ENCODE results near the gene FAM180A.

FAM180A gene

GRCh38 chr7:135757719-135758411 lies 9.3 kb upstream of the FAM180A start:
- TF ChIP-seq CTCF (IDR thresholded peaks at IDR 0.05; ENCODE audit: low read depth, low read length) = no peak
- DNase-seq (ENCODE audit: low read depth in 2 of 2) = peak; percentile 80 to 94

GRCh38 chr7:135756191-135756590 lies 7.6 kb upstream of the FAM180A start:
- H3K4me3 ChIP-seq (replicated peaks in 1 of 2; ENCODE audit: low read depth in 2 of 2, low read length in 2 of 2) = no peak overlapping the region
- TF ChIP-seq CTCF (IDR thresholded peaks at IDR 0.05; ENCODE audit: low read depth, low read length) = no peak
- no peak for DNase-seq (ENCODE audit: low read depth in 2 of 2)

More at GRCh38 chr7:135757719-135758411, 9.3 kb upstream of the FAM180A start:
- H3K4me3 ChIP-seq (replicated peaks in 1 of 2; ENCODE audit: low read depth in 2 of 2, low read length in 2 of 2) = peak overlapping the region; percentile 3 to 33

- DNase-seq (ENCODE audit: low read depth in 2 of 2) = no peak
- H3K4me3 ChIP-seq (replicated peaks in 1 of 2; ENCODE audit: low read depth in 2 of 2, low read length in 2 of 2) = no peak overlapping the region
- TF ChIP-seq CTCF (IDR thresholded peaks at IDR 0.05; ENCODE audit: low read depth, low read length) = no peak
Observed at GRCh38 chr7:135755351-135755753, 6.7 kb upstream of the FAM180A start.

- no peak for TF ChIP-seq CTCF (IDR thresholded peaks at IDR 0.05; ENCODE audit: low read depth, low read length)
- H3K4me3 ChIP-seq (replicated peaks in 1 of 2; ENCODE audit: low read depth in 2 of 2, low read length in 2 of 2) = no peak overlapping the region
- DNase-seq (ENCODE audit: low read depth in 2 of 2) = no peak
Observed at GRCh38 chr7:135753616-135754413, 5.2 kb upstream of the FAM180A start.

GRCh38 chr7:135747366-135747765 lies 1.2 kb downstream of the FAM180A start:
- H3K4me3 ChIP-seq (replicated peaks in 1 of 2; ENCODE audit: low read depth in 2 of 2, low read length in 2 of 2) = peak overlapping the region in 1 of 2 donors; percentile 1
- no peak for TF ChIP-seq CTCF (IDR thresholded peaks at IDR 0.05; ENCODE audit: low read depth, low read length)
- no peak for DNase-seq (ENCODE audit: low read depth in 2 of 2)

- TF ChIP-seq CTCF (IDR thresholded peaks at IDR 0.05; ENCODE audit: low read depth, low read length) = no peak
- no peak overlapping the region for H3K4me3 ChIP-seq (replicated peaks in 1 of 2; ENCODE audit: low read depth in 2 of 2, low read length in 2 of 2)
Observed at GRCh38 chr7:135745703-135746312, 2.8 kb downstream of the FAM180A start.

More at GRCh38 chr7:135745703-135746312, 2.8 kb downstream of the FAM180A start:
- peak; percentile 96 to 99 for DNase-seq (ENCODE audit: low read depth in 2 of 2)

Data from cardiac fibroblast (primary cell).